ENCODE measurements around the gene RHOF. TPM values are rescaled to one million over a fixed set of nuclear protein-coding genes. Genes with fewer than 3 reads are reported as not detected.

RHOF gene
- polyA plus RNA-seq, 1 experiment, result 5.3 TPM

DNA sequence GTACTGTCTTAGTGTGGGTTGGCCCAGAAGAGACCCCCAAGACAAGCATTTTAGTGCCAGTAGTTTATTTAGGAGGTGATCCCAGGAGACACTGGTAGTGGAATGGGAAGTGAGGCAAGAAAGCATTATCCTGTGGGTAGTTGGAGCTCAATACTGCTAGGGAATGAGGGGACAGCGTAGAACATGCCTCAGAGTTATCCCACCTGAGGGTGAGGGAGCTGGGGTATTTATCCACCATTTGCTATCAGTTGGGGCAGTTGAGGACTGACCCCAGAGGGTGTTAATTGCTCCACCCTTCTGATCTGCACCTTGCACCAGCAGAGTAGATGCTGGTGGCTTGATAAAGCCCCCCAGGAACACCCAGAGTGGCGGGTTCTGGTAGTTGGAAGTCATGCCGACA, 37.9 kb downstream of the RHOF start:
- DNase-seq (ENCODE audit: low read depth, low spot score), result no peak
- ChIA-PET POLR2A (no interaction called here), CTCF (no interaction called here)
- TF ChIP-seq, protein P1, sequence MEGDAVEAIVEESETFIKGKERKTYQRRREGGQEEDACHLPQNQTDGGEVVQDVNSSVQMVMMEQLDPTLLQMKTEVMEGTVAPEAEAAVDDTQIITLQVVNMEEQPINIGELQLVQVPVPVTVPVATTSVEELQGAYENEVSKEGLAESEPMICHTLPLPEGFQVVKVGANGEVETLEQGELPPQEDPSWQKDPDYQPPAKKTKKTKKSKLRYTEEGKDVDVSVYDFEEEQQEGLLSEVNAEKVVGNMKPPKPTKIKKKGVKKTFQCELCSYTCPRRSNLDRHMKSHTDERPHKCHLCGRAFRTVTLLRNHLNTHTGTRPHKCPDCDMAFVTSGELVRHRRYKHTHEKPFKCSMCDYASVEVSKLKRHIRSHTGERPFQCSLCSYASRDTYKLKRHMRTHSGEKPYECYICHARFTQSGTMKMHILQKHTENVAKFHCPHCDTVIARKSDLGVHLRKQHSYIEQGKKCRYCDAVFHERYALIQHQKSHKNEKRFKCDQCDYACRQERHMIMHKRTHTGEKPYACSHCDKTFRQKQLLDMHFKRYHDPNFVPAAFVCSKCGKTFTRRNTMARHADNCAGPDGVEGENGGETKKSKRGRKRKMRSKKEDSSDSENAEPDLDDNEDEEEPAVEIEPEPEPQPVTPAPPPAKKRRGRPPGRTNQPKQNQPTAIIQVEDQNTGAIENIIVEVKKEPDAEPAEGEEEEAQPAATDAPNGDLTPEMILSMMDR (IDR thresholded peaks at IDR 0.05; ENCODE audit: low read depth, low read length), result no peak
- no peak overlapping the region for H3K4me3 ChIP-seq (ENCODE audit: low read depth, low read length)
- no peak overlapping the region for H3K27ac ChIP-seq (ENCODE audit: low read depth, low read length)
- no peaks in the 10 kb centered on the region for H3K27me3 ChIP-seq (ENCODE audit: control insufficient read depth, insufficient read depth, low read length)
- no peaks in the 10 kb centered on the region for H3K9me3 ChIP-seq (ENCODE audit: control insufficient read depth, insufficient read depth, low read length)

DNA sequence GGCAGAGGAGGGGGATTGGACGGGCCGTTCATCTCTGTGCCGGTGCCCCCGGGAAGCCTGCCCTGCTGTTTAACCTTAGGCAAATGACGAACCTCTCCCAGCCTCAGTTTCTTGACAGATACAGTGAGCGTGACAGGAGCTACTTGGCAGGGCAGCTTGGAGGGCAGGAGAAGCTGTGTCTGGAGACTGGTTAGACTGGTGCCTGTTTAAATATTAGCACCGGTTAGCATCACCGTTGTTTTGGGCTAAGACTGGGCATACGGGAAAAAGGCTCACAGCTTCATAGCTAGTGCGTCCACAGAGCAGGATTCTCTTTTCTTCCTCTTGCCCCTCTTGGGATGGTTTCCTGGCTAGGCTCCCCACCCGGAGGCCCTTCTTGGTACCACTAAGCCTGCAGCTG, 38.7 kb downstream of the RHOF start:
- Histone ChIP-seq H3K27ac (ENCODE audit: low read depth, low read length) (no peak overlapping the region), H3K9me3 (ENCODE audit: control insufficient read depth, insufficient read depth, low read length) (no peaks in the 10 kb centered on the region), H3K27me3 (ENCODE audit: control insufficient read depth, insufficient read depth, low read length) (no peaks in the 10 kb centered on the region), H3K4me3 (ENCODE audit: low read depth, low read length) (no peak overlapping the region)
- TF ChIP-seq, protein P1 (IDR thresholded peaks at IDR 0.05; ENCODE audit: low read depth, low read length), result no peak
- ChIA-PET POLR2A (no interaction called here), CTCF (no interaction called here)
- DNase-seq (ENCODE audit: low read depth, low spot score), result no peak

DNA sequence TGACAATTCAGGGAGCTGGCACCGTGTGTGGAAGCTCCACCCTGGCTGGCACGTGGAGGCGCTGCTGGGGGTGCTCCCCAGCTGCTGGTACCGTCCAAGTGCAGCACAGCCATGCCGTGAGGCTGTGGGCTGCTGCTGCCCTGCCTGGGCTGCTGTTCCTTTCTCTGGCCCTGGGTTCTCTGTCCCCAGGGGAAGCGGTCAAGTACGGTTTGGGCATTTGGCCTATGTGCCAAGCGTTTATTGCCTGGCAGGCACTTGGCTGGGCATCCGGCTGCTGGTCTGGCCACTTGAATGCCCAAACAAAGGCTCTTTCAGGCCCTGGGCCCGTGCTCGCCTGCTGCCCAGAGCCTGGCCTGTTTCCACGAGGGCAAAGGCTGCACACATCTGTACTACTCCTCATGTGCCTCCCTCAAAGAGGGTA, 39.6 kb downstream of the RHOF start:
- no peak for DNase-seq (ENCODE audit: low read depth, low spot score)
- Histone ChIP-seq H3K27me3 (ENCODE audit: control insufficient read depth, insufficient read depth, low read length) (no peaks in the 10 kb centered on the region), H3K4me3 (ENCODE audit: low read depth, low read length) (no peak overlapping the region), H3K27ac (ENCODE audit: low read depth, low read length) (no peak overlapping the region), H3K9me3 (ENCODE audit: control insufficient read depth, insufficient read depth, low read length) (no peaks in the 10 kb centered on the region)
- ChIA-PET CTCF (no interaction called here), POLR2A (no interaction called here)
- TF ChIP-seq, protein P1 (IDR thresholded peaks at IDR 0.05; ENCODE audit: low read depth, low read length), result no peak

DNA sequence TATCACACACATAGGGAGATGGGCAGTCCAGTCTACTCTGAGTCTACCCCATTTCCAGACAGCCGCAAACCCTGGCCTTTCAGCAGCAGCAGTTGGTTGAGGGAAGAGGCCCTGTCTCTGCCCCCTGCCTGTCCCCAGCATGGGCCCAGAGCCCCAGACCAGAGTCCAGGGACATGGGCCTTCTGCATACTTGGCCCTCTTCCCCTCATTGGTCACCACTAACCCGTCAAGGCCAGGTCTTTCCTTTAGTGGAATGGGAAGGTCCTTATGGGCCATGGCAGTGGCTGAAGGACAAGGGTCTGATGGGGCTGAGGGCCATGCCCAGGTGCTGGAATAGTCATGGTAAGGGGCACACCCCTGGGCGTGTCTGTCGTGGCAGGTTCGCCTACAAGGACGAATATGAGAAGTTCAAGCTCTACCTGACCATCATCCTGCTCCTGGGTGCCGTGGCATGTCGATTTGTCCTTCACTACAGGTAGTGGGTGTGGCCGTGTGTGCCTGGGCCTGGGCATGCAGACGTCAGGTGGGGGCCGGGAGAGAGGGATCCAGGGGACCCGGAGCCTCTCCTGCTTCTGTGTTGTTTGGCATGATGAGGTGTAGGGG, 41.6 kb downstream of the RHOF start:
- Histone ChIP-seq H3K4me3 (ENCODE audit: low read depth, low read length) (no peak overlapping the region), H3K9me3 (ENCODE audit: control insufficient read depth, insufficient read depth, low read length) (no peaks in the 10 kb centered on the region), H3K27ac (ENCODE audit: low read depth, low read length) (no peak overlapping the region), H3K27me3 (ENCODE audit: control insufficient read depth, insufficient read depth, low read length) (no peaks in the 10 kb centered on the region)
- no peak for DNase-seq (ENCODE audit: low read depth, low spot score)
- ChIA-PET POLR2A (interaction anchor here (0.6 kb wide), 2 partner anchors 21 to 202 kb away, joined by 3 to 6 read pairs; no protein-coding TSS in a partner anchor), CTCF (interaction anchor here (0.6 kb wide), 1 partner anchor 48 kb away, joined by 3 read pairs; no protein-coding TSS in a partner anchor)
- TF ChIP-seq, protein P1 (IDR thresholded peaks at IDR 0.05; ENCODE audit: low read depth, low read length), result no peak

DNA sequence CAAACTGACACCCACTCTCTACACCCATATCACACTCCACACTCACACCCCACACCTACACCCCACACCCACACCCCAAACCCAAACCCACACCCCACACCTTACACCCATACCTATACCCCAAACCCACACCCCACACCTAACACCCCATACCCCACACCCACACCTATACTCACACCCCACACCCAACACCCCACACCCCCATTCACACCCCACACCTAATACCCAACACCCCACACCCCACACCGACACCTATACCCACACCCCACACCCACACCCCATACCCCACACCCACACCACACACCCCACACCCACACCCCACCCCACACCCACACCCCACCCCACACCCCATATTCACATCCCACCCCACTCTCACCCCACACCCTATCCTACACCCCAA, 42.5 kb downstream of the RHOF start:
- ChIA-PET POLR2A (interaction anchor here (0.6 kb wide), 1 partner anchor 203 kb away, joined by 6 read pairs; no protein-coding TSS in a partner anchor), CTCF (no interaction called here)
- no peak for DNase-seq (ENCODE audit: low read depth, low spot score)

More for the DNA sequence above, 42.5 kb downstream of the RHOF start:
- Histone ChIP-seq H3K9me3 (ENCODE audit: control insufficient read depth, insufficient read depth, low read length) (no peaks in the 10 kb centered on the region), H3K27ac (ENCODE audit: low read depth, low read length) (no peak overlapping the region), H3K27me3 (ENCODE audit: control insufficient read depth, insufficient read depth, low read length) (no peaks in the 10 kb centered on the region), H3K4me3 (ENCODE audit: low read depth, low read length) (no peak overlapping the region)
- TF ChIP-seq, protein P1 (IDR thresholded peaks at IDR 0.05; ENCODE audit: low read depth, low read length), result no peak

All from AG04450 (cell line).